PC-3 (cell line): ENCODE measurements around the gene ZNF296.

Source experiments
- CTCF ChIP-seq: fragments of 300-600 bp; sonication (generic); conservative IDR thresholded peaks from 2 replicates; pipeline ENCODE4 v1.5.1; 2017; ENCODE audit warnings: antibody characterized with exemption, low read depth, mild to moderate bottlenecking, low read length
- EZH2 ChIP-seq: fragments of 300-600 bp; sonication (generic); IDR thresholded peaks from one replicate; pipeline ENCODE4 v1.6.1; 2017; ENCODE audit warnings: antibody characterized with exemption, mild to moderate bottlenecking, low read length; ENCODE audit not compliant: unreplicated experiment
- EZH2phosphoT487 ChIP-seq: fragments of 300-600 bp; sonication (generic); IDR thresholded peaks from 2 replicates; pipeline ENCODE4 v1.6.1; 2018; ENCODE audit warnings: mild to moderate bottlenecking, antibody characterized with exemption, low read length, borderline replicate concordance

- TF ChIP-seq EZH2 (no peak), CTCF (no peak), EZH2phosphoT487 (no peak)
Observed at GRCh38 chr19:45098521-45099466, 22.5 kb upstream of the ZNF296 start.
